ENCODE results near the gene GRIP1.

Gene GRIP1

DNA sequence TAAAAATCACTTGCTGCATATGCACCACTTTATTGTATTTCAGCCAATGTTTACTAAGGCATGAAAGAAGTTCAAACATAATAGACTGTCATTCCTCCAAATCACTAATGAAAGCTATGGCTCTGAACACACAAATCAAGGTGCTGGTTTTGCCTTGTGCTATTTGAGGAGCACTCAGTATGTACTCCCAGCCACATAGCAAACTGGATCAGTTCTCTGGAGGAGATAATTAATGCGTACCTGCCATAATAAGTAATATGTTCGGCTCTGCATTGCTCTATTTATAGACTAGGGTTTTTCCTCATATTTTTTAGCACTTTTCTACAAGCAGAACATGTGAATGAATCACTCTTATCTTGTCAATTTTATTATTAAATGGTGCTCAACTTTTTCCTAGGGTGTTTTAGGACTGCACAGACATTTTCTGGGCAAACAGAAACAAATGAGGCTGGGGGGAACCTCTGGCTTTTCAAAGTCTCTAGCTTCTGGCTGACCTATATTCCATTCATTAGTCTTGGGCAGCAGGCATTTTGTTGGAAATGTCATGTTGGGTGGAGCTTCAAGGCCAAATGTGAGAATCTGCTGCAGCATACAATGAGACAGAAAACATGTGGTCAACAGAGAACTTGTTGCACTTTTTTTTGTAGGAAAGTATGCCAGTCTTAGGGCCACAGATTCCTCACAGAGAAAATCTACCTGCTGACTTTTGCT lies 88.4 kb downstream of the GRIP1 start:
- FAIRE-seq = peak; percentile 62
- TF ChIP-seq POLR2A (IDR thresholded peaks at IDR 0.05; ENCODE audit: low read depth, low read length) (no peak), TAF1 (IDR thresholded peaks at IDR 0.05; ENCODE audit: borderline replicate concordance, low read depth, low read length) (no peak), POLR2AphosphoS5 (IDR thresholded peaks at IDR 0.05; ENCODE audit: low read depth, low read length) (no peak)
- no peak for DNase-seq (ENCODE audit: insufficient read length)

DNA sequence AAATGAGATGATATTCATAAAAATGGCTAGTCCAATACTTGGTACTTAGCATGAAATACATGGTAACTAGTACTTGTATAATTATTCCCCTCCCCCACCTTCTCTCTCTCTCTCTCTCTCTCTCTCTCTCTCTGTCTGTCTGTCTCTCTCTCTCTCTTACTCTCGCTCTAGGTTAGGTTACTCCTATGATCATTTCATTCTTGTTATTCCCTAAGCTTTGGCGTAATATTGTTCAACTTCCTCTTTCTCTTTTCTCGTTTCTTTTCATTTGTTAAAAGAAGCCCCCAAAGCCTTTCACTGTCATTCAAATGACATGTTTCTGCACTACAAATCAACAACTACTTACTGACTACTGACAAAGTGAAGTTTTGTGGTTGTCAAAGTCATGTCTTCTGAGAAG lies 89.8 kb downstream of the GRIP1 start:
- FAIRE-seq = peak; percentile 73
- no peak for DNase-seq (ENCODE audit: insufficient read length)
- TF ChIP-seq POLR2AphosphoS5 (IDR thresholded peaks at IDR 0.05; ENCODE audit: low read depth, low read length) (no peak), TAF1 (IDR thresholded peaks at IDR 0.05; ENCODE audit: borderline replicate concordance, low read depth, low read length) (no peak), POLR2A (IDR thresholded peaks at IDR 0.05; ENCODE audit: low read depth, low read length) (no peak)

GRCh38 chr12:66587912-66588311 lies 91.0 kb downstream of the GRIP1 start:
- DNase-seq (ENCODE audit: insufficient read length) (no peak), FAIRE-seq (peak; percentile 24)
- TF ChIP-seq POLR2AphosphoS5 (IDR thresholded peaks at IDR 0.05; ENCODE audit: low read depth, low read length) (no peak), POLR2A (IDR thresholded peaks at IDR 0.05; ENCODE audit: low read depth, low read length) (no peak), TAF1 (IDR thresholded peaks at IDR 0.05; ENCODE audit: borderline replicate concordance, low read depth, low read length) (no peak)

GRCh38 chr12:66584673-66585072 lies 94.2 kb downstream of the GRIP1 start:
- TF ChIP-seq TAF1 (IDR thresholded peaks at IDR 0.05; ENCODE audit: borderline replicate concordance, low read depth, low read length) = no peak
- no peak for TF ChIP-seq POLR2A (IDR thresholded peaks at IDR 0.05; ENCODE audit: low read depth, low read length)
- no peak for TF ChIP-seq POLR2AphosphoS5 (IDR thresholded peaks at IDR 0.05; ENCODE audit: low read depth, low read length)
- FAIRE-seq (no peak), DNase-seq (ENCODE audit: insufficient read length) (no peak)

DNA sequence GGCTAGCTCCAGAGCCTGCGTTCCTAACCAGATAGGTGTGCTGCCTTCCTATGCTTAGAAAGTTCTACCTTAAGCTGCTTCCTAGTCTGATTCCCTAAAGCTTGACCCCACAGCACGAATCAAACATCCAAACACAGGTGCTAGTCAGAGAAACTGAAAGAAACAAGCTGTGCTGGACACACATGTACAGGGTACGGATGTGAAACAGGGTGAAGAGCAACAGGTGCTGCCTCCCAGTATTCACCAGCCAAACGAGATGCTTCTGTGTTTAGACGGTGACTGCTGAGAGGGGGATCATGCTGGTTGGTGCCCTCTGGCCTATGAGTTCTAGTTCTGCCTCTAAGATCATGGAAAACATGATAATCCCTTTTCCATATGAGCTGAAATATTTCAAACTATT lies 105.3 kb downstream of the GRIP1 start:
- peak; percentile 78 for FAIRE-seq
- TF ChIP-seq POLR2AphosphoS5 (IDR thresholded peaks at IDR 0.05; ENCODE audit: low read depth, low read length) (no peak), TAF1 (IDR thresholded peaks at IDR 0.05; ENCODE audit: borderline replicate concordance, low read depth, low read length) (no peak), POLR2A (IDR thresholded peaks at IDR 0.05; ENCODE audit: low read depth, low read length) (no peak)
- DNase-seq (ENCODE audit: insufficient read length) = no peak

DNA sequence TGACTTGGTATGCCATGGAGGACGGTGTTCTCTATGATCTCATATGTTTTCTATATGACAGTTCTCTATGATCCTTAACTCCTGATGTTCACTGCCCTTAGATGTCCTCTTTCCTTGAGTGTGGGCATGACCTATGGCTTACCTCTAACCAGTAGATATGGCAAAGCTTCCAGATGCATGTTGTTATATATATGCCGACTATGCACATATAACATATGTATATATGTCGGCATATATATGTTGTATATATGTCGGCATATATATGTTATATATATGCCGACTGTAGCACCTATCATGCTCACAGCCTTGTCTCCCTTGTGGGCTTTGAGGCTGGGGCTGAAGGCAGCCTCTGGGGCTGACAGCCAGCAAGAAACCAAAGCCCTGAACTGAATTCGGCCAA lies 106.0 kb downstream of the GRIP1 start:
- DNase-seq (ENCODE audit: insufficient read length) (no peak), FAIRE-seq (no peak)
- TF ChIP-seq POLR2A (IDR thresholded peaks at IDR 0.05; ENCODE audit: low read depth, low read length) (no peak), POLR2AphosphoS5 (IDR thresholded peaks at IDR 0.05; ENCODE audit: low read depth, low read length) (no peak), TAF1 (IDR thresholded peaks at IDR 0.05; ENCODE audit: borderline replicate concordance, low read depth, low read length) (no peak)

GRCh38 chr12:66571361-66571915 lies 107.4 kb downstream of the GRIP1 start:
- DNase-seq (ENCODE audit: insufficient read length) (no peak), FAIRE-seq (peak; percentile 53)
- TF ChIP-seq POLR2AphosphoS5 (IDR thresholded peaks at IDR 0.05; ENCODE audit: low read depth, low read length) (no peak), TAF1 (IDR thresholded peaks at IDR 0.05; ENCODE audit: borderline replicate concordance, low read depth, low read length) (no peak), POLR2A (IDR thresholded peaks at IDR 0.05; ENCODE audit: low read depth, low read length) (no peak)

DNA sequence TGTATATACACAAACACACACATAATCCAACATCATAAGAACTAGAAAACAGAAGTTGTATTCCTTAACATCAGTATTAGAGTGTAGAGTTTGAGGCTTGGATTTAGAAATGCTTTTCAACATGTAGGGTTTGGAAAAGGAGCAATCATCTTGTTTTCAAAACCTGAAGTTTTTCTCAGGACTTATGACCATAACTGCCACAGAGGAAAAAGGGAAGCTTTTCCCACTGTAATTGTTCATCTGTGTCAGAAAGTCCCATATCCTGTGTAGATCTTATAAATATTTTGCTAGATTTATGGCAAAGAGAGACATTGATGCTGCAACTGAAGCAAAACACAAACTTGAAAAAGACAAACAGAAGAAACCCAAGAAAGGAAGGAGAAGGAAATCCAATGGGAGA lies 115.7 kb downstream of the GRIP1 start:
- no peak for DNase-seq (ENCODE audit: insufficient read length)
- no peak for TF ChIP-seq POLR2AphosphoS5 (IDR thresholded peaks at IDR 0.05; ENCODE audit: low read depth, low read length)
- TF ChIP-seq TAF1 (IDR thresholded peaks at IDR 0.05; ENCODE audit: borderline replicate concordance, low read depth, low read length) = no peak
- TF ChIP-seq POLR2A (IDR thresholded peaks at IDR 0.05; ENCODE audit: low read depth, low read length) = no peak
- FAIRE-seq = no peak

DNA sequence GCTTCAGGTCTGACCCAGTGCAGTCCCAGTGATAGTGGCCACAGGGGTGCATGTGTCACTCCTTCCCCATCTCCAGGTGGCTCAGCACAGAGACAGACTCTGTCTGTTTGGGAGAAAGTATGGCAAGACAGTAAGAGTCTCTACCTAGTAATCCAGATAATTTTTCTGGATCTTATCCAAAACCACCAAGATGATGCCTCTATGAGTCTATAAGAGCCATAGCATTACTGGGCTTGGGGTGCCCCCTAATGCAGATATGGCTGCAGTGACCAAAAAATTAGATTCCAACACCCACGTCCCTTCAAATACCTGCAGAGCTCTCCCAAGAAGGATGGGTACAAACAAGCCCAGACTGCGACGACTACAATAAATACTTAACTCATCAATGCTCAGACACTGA lies 123.8 kb downstream of the GRIP1 start:
- FAIRE-seq (no peak), DNase-seq (ENCODE audit: insufficient read length) (no peak)
- no peak for TF ChIP-seq POLR2A (IDR thresholded peaks at IDR 0.05; ENCODE audit: low read depth, low read length)
- TF ChIP-seq POLR2AphosphoS5 (IDR thresholded peaks at IDR 0.05; ENCODE audit: low read depth, low read length) = no peak
- TF ChIP-seq TAF1 (IDR thresholded peaks at IDR 0.05; ENCODE audit: borderline replicate concordance, low read depth, low read length) = no peak

DNA sequence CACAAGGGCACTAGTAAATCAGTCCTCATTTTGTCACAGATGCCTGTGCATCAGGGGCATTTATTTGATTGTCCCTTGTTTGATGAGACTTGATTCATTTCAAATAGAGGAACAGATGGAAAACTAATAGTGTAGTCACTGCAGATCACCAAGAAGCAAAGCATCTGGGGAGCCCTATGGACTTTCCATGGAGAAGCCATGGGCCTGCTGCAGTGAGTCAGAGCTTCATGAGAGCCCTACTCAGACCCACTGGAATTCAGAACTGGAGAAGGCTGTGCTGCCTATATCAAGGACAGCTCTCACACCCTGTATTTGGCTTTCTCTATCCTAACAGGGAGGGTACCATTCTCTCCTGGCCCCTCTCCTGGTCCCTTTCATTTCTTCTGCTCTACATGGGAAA lies 126.2 kb downstream of the GRIP1 start:
- FAIRE-seq (no peak), DNase-seq (ENCODE audit: insufficient read length) (no peak)
- no peak for TF ChIP-seq TAF1 (IDR thresholded peaks at IDR 0.05; ENCODE audit: borderline replicate concordance, low read depth, low read length)
- no peak for TF ChIP-seq POLR2A (IDR thresholded peaks at IDR 0.05; ENCODE audit: low read depth, low read length)
- TF ChIP-seq POLR2AphosphoS5 (IDR thresholded peaks at IDR 0.05; ENCODE audit: low read depth, low read length) = no peak

- no peak for TF ChIP-seq POLR2AphosphoS5 (IDR thresholded peaks at IDR 0.05; ENCODE audit: low read depth, low read length)
- TF ChIP-seq POLR2A (IDR thresholded peaks at IDR 0.05; ENCODE audit: low read depth, low read length) = no peak
- TF ChIP-seq TAF1 (IDR thresholded peaks at IDR 0.05; ENCODE audit: borderline replicate concordance, low read depth, low read length) = no peak
- DNase-seq (ENCODE audit: insufficient read length) (no peak), FAIRE-seq (no peak)
These were observed 128.2 kb downstream of the GRIP1 start for GRCh38 chr12:66550626-66551025.

DNA sequence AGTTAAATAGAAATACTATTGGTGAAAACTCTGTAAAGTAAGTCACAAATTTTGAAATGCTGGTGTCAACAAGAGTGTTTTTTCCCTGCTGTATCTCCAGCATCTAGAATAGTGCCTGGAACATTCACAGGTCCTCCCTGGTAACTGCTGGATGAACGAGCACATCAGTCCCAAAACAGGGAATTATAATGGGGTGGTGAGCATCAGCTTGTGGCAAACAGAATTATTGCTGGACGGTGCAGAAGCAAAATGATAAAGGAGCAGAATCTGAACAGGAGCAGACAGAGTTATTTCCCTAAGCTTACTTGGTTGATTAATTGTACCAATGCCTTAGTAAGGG lies 129.9 kb downstream of the GRIP1 start:
- DNase-seq (ENCODE audit: insufficient read length) (no peak), FAIRE-seq (no peak)
- no peak for TF ChIP-seq POLR2A (IDR thresholded peaks at IDR 0.05; ENCODE audit: low read depth, low read length)
- no peak for TF ChIP-seq TAF1 (IDR thresholded peaks at IDR 0.05; ENCODE audit: borderline replicate concordance, low read depth, low read length)
- TF ChIP-seq POLR2AphosphoS5 (IDR thresholded peaks at IDR 0.05; ENCODE audit: low read depth, low read length) = no peak
